Esophagus muscularis mucosa (tissue), 4 donors: Measurements from ENCODE around the gene IFITM1.

ENCODE experiments used
- CTCF ChIP-seq, 3 experiments: fragments of 200-600 bp in 2 of 3; fragments of 450-650 bp in 1 of 3; sonication (generic) in 2 of 3; IDR thresholded peaks; one replicate each; pipeline ENCODE4 v1.5.1; 2017 to 2019; ENCODE audit warnings: antibody characterized with exemption in 3 of 3, mild to moderate bottlenecking in 2 of 3, moderate library complexity in 1 of 3
- EP300 ChIP-seq: sonication (generic); formaldehyde crosslinking; IDR thresholded peaks from one replicate; pipeline ENCODE4 v1.6.1; 2017; ENCODE audit warnings: antibody characterized with exemption
- POLR2A ChIP-seq: fragments of 450-650 bp; IDR thresholded peaks from one replicate; pipeline ENCODE4 v1.6.1; 2017; ENCODE audit warnings: antibody characterized with exemption, moderate library complexity, mild to moderate bottlenecking, low read depth
- POLR2AphosphoS5 ChIP-seq, 2 donors: sonication (generic); formaldehyde crosslinking; IDR thresholded peaks; one replicate each; pipeline ENCODE4 v1.6.1; 2017; ENCODE audit warnings: antibody characterized with exemption in 2 of 2

- TF ChIP-seq CTCF (IDR thresholded peaks at IDR 0.05): no peak
- no peak for TF ChIP-seq EP300
- TF ChIP-seq POLR2A: peak; percentile 43
- peak; percentile 73 to 88 for TF ChIP-seq POLR2AphosphoS5 (IDR thresholded peaks at IDR 0.05)
Measured at GRCh38 chr11:313787-314553, at the start of gene IFITM1.
